ENCODE data around the gene XPNPEP1. TPM values are rescaled to one million over a fixed set of nuclear protein-coding genes. Genes with fewer than 3 reads are reported as not detected.

The XPNPEP1 gene
- total and polyA plus RNA-seq, 4 donors = 28.4 to 68.9 (median 43.2) TPM

GRCh38 chr10:109964318-109964717, 41.0 kb upstream of the XPNPEP1 start:
- peaks cover 15 to 25% of the 10 kb centered on the region in 2 donors for H3K4me1 ChIP-seq (ENCODE audit: control insufficient read depth in 1 of 2, insufficient read depth in 2 of 2, low read length in 2 of 2)
- H3K27me3 ChIP-seq (ENCODE audit: control insufficient read depth in 1 of 2, insufficient read depth in 2 of 2, low read length in 1 of 2) = no peaks in the 10 kb centered on the region
- intact Hi-C loops (cut with DNase I) = loop anchor here in 1 of 2 donors (5.0 kb wide), 1 partner anchor 42 kb away; the partner anchor contains the start of gene XPNPEP1
- WGBS, 2 donors = 93 to 95% methylated on average over 10 of the region's 10 CpGs
- no peak overlapping the region for H3K4me3 ChIP-seq (ENCODE audit: low read length in 2 of 2)
- H3K9me3 ChIP-seq (ENCODE audit: control insufficient read depth, low read length) = no peaks in the 10 kb centered on the region
- DNase-seq (no peak), ATAC-seq (ENCODE audit: low FRiP score) (no peak)
- H3K36me3 ChIP-seq (ENCODE audit: control insufficient read depth in 1 of 2, insufficient read depth in 2 of 2, low read length in 1 of 2) = no peaks in the 10 kb centered on the region
- no peak overlapping the region for H3K27ac ChIP-seq (ENCODE audit: low read depth in 1 of 2, low read length in 2 of 2)

GRCh38 chr10:109963439-109963838, 40.1 kb upstream of the XPNPEP1 start:
- H3K27me3 ChIP-seq (ENCODE audit: control insufficient read depth in 1 of 2, insufficient read depth in 2 of 2, low read length in 1 of 2) = no peaks in the 10 kb centered on the region
- no peak overlapping the region for H3K27ac ChIP-seq (ENCODE audit: low read depth in 1 of 2, low read length in 2 of 2)
- ATAC-seq (ENCODE audit: low FRiP score) = no peak
- H3K4me1 ChIP-seq (ENCODE audit: control insufficient read depth in 1 of 2, insufficient read depth in 2 of 2, low read length in 2 of 2) = peaks cover 15 to 23% of the 10 kb centered on the region in 2 donors
- no peak overlapping the region for H3K4me3 ChIP-seq (ENCODE audit: low read length in 2 of 2)
- intact Hi-C loops (cut with DNase I) = loop anchor here in 1 of 2 donors (5.0 kb wide), 1 partner anchor 41 kb away; the partner anchor contains the start of gene XPNPEP1
- 36 to 43% methylated on average over 5 of the region's 5 CpGs for WGBS, 2 donors
- no peaks in the 10 kb centered on the region for H3K9me3 ChIP-seq (ENCODE audit: control insufficient read depth, low read length)
- no peaks in the 10 kb centered on the region for H3K36me3 ChIP-seq (ENCODE audit: control insufficient read depth in 1 of 2, insufficient read depth in 2 of 2, low read length in 1 of 2)
- no peak for DNase-seq

DNA sequence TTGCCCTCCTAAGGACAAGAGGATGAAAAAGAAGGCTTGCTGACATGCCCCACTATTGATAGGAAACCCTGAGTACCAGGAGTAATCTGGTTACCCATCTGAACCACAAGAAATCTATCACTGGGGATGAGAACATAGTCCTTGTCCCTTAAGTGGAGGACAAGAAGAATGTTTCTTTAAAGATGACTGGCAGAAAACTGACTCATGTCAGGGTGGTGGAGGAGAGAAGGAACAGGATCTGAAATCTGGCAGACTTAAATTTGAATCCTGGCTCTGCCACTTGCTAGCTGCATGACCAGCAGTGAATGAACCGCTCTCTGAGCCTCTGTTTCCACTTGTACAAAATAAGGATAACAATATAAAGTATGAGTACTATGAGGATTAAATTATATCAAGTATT, 38.9 kb upstream of the XPNPEP1 start:
- ATAC-seq (ENCODE audit: low FRiP score) = no peak
- no peaks in the 10 kb centered on the region for H3K27me3 ChIP-seq (ENCODE audit: control insufficient read depth in 1 of 2, insufficient read depth in 2 of 2, low read length in 1 of 2)
- 4 to 8% methylated on average over 1 of the region's 1 CpG for WGBS, 2 donors
- H3K36me3 ChIP-seq (ENCODE audit: control insufficient read depth in 1 of 2, insufficient read depth in 2 of 2, low read length in 1 of 2) = no peaks in the 10 kb centered on the region
- H3K9me3 ChIP-seq (ENCODE audit: control insufficient read depth, low read length) = no peaks in the 10 kb centered on the region
- no peak overlapping the region for H3K4me3 ChIP-seq (ENCODE audit: low read length in 2 of 2)
- intact Hi-C loops (cut with DNase I) = loop anchor here in 1 of 2 donors (5.0 kb wide), 1 partner anchor 40 kb away; the partner anchor contains the start of gene XPNPEP1
- peaks cover 15 to 25% of the 10 kb centered on the region in 2 donors for H3K4me1 ChIP-seq (ENCODE audit: control insufficient read depth in 1 of 2, insufficient read depth in 2 of 2, low read length in 2 of 2)
- DNase-seq = no peak
- peak overlapping the region in 1 of 2 donors; percentile 60 for H3K27ac ChIP-seq (ENCODE audit: low read depth in 1 of 2, low read length in 2 of 2)

DNA sequence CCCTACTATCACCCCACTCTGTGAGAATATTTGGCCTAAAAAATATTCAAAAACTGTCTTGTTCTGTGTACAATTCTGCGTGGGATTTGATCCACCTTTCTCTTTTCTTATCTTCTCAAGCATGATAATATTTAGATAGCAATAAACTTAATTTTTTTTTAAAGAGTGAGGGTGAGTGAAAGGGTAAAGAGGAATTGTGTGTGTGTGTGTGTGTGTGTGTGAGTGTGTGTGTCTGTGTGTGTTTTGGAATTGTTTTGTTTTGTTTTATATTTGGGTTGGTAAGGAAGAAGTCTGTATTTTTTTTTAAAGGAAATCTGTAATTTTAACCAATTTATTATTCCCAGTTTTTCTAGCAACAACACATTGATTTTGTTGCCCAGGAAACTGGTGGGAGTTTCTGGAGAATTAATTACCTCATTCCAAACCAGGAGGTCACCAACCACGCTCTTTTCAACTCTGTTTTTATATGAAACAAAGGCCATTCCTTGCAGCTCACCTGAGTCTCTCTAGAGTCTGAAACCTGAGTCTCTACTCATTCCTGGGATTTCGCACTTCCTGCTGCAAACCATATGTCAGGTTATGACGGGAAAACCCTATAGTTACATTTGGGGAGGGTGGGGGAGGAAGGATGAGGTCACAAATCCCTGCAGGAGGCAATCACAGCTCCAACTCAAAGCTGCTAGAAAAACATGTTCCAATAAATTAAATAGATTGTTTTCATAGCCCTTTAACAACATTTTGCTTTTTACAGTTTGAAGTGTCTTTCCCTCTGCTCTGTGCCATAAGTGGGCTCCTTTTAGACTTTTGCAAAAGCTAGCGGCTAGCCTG, 38.1 kb upstream of the XPNPEP1 start:
- Histone ChIP-seq H3K4me1 (ENCODE audit: control insufficient read depth in 1 of 2, insufficient read depth in 2 of 2, low read length in 2 of 2) (peaks cover 14 to 22% of the 10 kb centered on the region in 2 donors), H3K27ac (ENCODE audit: low read depth in 1 of 2, low read length in 2 of 2) (no peak overlapping the region), H3K9me3 (ENCODE audit: control insufficient read depth, low read length) (no peaks in the 10 kb centered on the region), H3K27me3 (ENCODE audit: control insufficient read depth in 1 of 2, insufficient read depth in 2 of 2, low read length in 1 of 2) (no peaks in the 10 kb centered on the region), H3K36me3 (ENCODE audit: control insufficient read depth in 1 of 2, insufficient read depth in 2 of 2, low read length in 1 of 2) (no peaks in the 10 kb centered on the region), H3K4me3 (ENCODE audit: low read length in 2 of 2) (no peak overlapping the region)
- 24 to 26% methylated on average over 5 of the region's 5 CpGs for WGBS, 2 donors
- no peak for DNase-seq
- ATAC-seq (ENCODE audit: low FRiP score) = no peak
- intact Hi-C loops (cut with DNase I) = loop anchor here in 1 of 2 donors (5.0 kb wide), 1 partner anchor 39 kb away; the partner anchor contains the start of gene XPNPEP1

- H3K36me3 ChIP-seq (ENCODE audit: control insufficient read depth in 1 of 2, insufficient read depth in 2 of 2, low read length in 1 of 2) = no peaks in the 10 kb centered on the region
- intact Hi-C loops (cut with DNase I) = loop anchor here in 1 of 2 donors (5.0 kb wide), 1 partner anchor 38 kb away; the partner anchor contains the start of gene XPNPEP1
- peaks cover 15 to 18% of the 10 kb centered on the region in 2 donors for H3K4me1 ChIP-seq (ENCODE audit: control insufficient read depth in 1 of 2, insufficient read depth in 2 of 2, low read length in 2 of 2)
- no peak for DNase-seq
- no peaks in the 10 kb centered on the region for H3K9me3 ChIP-seq (ENCODE audit: control insufficient read depth, low read length)
- H3K4me3 ChIP-seq (ENCODE audit: low read length in 2 of 2) = no peak overlapping the region
- ATAC-seq (ENCODE audit: low FRiP score) = no peak
- H3K27ac ChIP-seq (ENCODE audit: low read depth in 1 of 2, low read length in 2 of 2) = no peak overlapping the region
- 24 to 31% methylated on average over 2 of the region's 2 CpGs for WGBS, 2 donors
- no peaks in the 10 kb centered on the region for H3K27me3 ChIP-seq (ENCODE audit: control insufficient read depth in 1 of 2, insufficient read depth in 2 of 2, low read length in 1 of 2)
These were observed 37.4 kb upstream of the XPNPEP1 start for GRCh38 chr10:109960682-109961081.

GRCh38 chr10:109959259-109960145, 36.2 kb upstream of the XPNPEP1 start:
- Histone ChIP-seq H3K9me3 (ENCODE audit: control insufficient read depth, low read length) (no peaks in the 10 kb centered on the region), H3K4me1 (ENCODE audit: control insufficient read depth in 1 of 2, insufficient read depth in 2 of 2, low read length in 2 of 2) (peaks cover 13 to 18% of the 10 kb centered on the region in 2 donors), H3K4me3 (ENCODE audit: low read length in 2 of 2) (no peak overlapping the region), H3K27me3 (ENCODE audit: control insufficient read depth in 1 of 2, insufficient read depth in 2 of 2, low read length in 1 of 2) (no peaks in the 10 kb centered on the region), H3K36me3 (ENCODE audit: control insufficient read depth in 1 of 2, insufficient read depth in 2 of 2, low read length in 1 of 2) (no peaks in the 10 kb centered on the region), H3K27ac (ENCODE audit: low read depth in 1 of 2, low read length in 2 of 2) (no peak overlapping the region)
- intact Hi-C loops (cut with DNase I) = loop anchor here in 1 of 2 donors (5.0 kb wide), 1 partner anchor 37 kb away; the partner anchor contains the start of gene XPNPEP1
- ATAC-seq (ENCODE audit: low FRiP score) = no peak
- no peak for DNase-seq
- WGBS, 2 donors = 86% methylated on average over 8 of the region's 8 CpGs

GRCh38 chr10:109958059-109958458, 34.7 kb upstream of the XPNPEP1 start:
- Histone ChIP-seq H3K4me1 (ENCODE audit: control insufficient read depth in 1 of 2, insufficient read depth in 2 of 2, low read length in 2 of 2) (peaks cover 13 to 18% of the 10 kb centered on the region in 2 donors), H3K27me3 (ENCODE audit: control insufficient read depth in 1 of 2, insufficient read depth in 2 of 2, low read length in 1 of 2) (no peaks in the 10 kb centered on the region), H3K36me3 (ENCODE audit: control insufficient read depth in 1 of 2, insufficient read depth in 2 of 2, low read length in 1 of 2) (no peaks in the 10 kb centered on the region), H3K4me3 (ENCODE audit: low read length in 2 of 2) (no peak overlapping the region), H3K9me3 (ENCODE audit: control insufficient read depth, low read length) (no peaks in the 10 kb centered on the region), H3K27ac (ENCODE audit: low read depth in 1 of 2, low read length in 2 of 2) (no peak overlapping the region)
- intact Hi-C loops (cut with DNase I) = no loop called here
- 73 to 81% methylated on average over 2 of the region's 2 CpGs for WGBS, 2 donors
- DNase-seq = no peak
- ATAC-seq (ENCODE audit: low FRiP score) = no peak

GRCh38 chr10:109957092-109957797, 33.9 kb upstream of the XPNPEP1 start:
- DNase-seq = no peak
- Histone ChIP-seq H3K4me1 (ENCODE audit: control insufficient read depth in 1 of 2, insufficient read depth in 2 of 2, low read length in 2 of 2) (peaks cover 8 to 14% of the 10 kb centered on the region in 2 donors), H3K27me3 (ENCODE audit: control insufficient read depth in 1 of 2, insufficient read depth in 2 of 2, low read length in 1 of 2) (no peaks in the 10 kb centered on the region), H3K4me3 (ENCODE audit: low read length in 2 of 2) (no peak overlapping the region), H3K36me3 (ENCODE audit: control insufficient read depth in 1 of 2, insufficient read depth in 2 of 2, low read length in 1 of 2) (no peaks in the 10 kb centered on the region), H3K9me3 (ENCODE audit: control insufficient read depth, low read length) (no peaks in the 10 kb centered on the region), H3K27ac (ENCODE audit: low read depth in 1 of 2, low read length in 2 of 2) (no peak overlapping the region)
- intact Hi-C loops (cut with DNase I) = no loop called here
- 43 to 50% methylated on average over 9 of the region's 9 CpGs for WGBS, 2 donors
- no peak for ATAC-seq (ENCODE audit: low FRiP score)
